Retinal pigment epithelial cell (primary cell): ENCODE measurements around the gene IFNL2.
A peak's percentile ranks its signal among the peaks of the same experiment; 100 is the strongest.

Source experiments
- DNase-seq: peaks from one replicate; pipeline ENCODE4 v3.0.0-alpha.2; 2010; ENCODE audit warnings: low read depth
- H3K4me3 ChIP-seq: 2 replicates; pipeline ENCODE4 v1.5.1; 2011; ENCODE audit warnings: mild to moderate bottlenecking, low read length, control low read depth, moderate library complexity
- CTCF ChIP-seq: conservative IDR thresholded peaks from 2 replicates; pipeline ENCODE4 v1.5.1; 2011; ENCODE audit warnings: low read depth, low read length, control low read depth, inconsistent platforms

IFNL2 gene

GRCh38 chr19:39254531-39255345 is 13.5 kb upstream of the IFNL2 start:
- H3K4me3 ChIP-seq, result no peak overlapping the region
- TF ChIP-seq CTCF, result no peak
- DNase-seq, result no peak

GRCh38 chr19:39257227-39257626 is 11.0 kb upstream of the IFNL2 start:
- no peak for DNase-seq
- no peak for TF ChIP-seq CTCF
- H3K4me3 ChIP-seq, result no peak overlapping the region

- DNase-seq, result no peak
- no peak overlapping the region for H3K4me3 ChIP-seq
- TF ChIP-seq CTCF, result no peak
Observed at GRCh38 chr19:39261704-39262103, 6.5 kb upstream of the IFNL2 start.

GRCh38 chr19:39262496-39262895 is 5.7 kb upstream of the IFNL2 start:
- no peak overlapping the region for H3K4me3 ChIP-seq
- no peak for TF ChIP-seq CTCF
- no peak for DNase-seq

- no peak overlapping the region for H3K4me3 ChIP-seq
- no peak for TF ChIP-seq CTCF
- no peak for DNase-seq
Observed at GRCh38 chr19:39263912-39264305, 4.3 kb upstream of the IFNL2 start.

GRCh38 chr19:39264306-39265290 is 3.6 kb upstream of the IFNL2 start:
- no peak overlapping the region for H3K4me3 ChIP-seq
- DNase-seq, result no peak
- TF ChIP-seq CTCF, result peak; percentile 4
